Neural progenitor cell (in vitro differentiated cells): Measurements from ENCODE around the gene DOCK10. TPM values are rescaled to one million over a fixed set of nuclear protein-coding genes. Genes with fewer than 3 reads are reported as not detected.
A peak's percentile ranks its signal among the peaks of the same experiment; 100 is the strongest.

Source experiments
- DNase-seq: peaks from one replicate; pipeline ENCODE4 v3.0.0-alpha.2; 2016; ENCODE audit warnings: low spot score
- H2AFZ ChIP-seq: fragments of 200-600 bp; sonication (generic); replicated peaks from 2 replicates; pipeline ENCODE4 v1.6.1; 2016; ENCODE audit warnings: antibody characterized with exemption
- H3F3A ChIP-seq: fragments of 200-600 bp; sonication (generic); 2 replicates; pipeline ENCODE4 v1.6.1; 2016; ENCODE audit warnings: antibody characterized with exemption, low read depth
- H3K27ac ChIP-seq: fragments of 200-600 bp; sonication (generic); 2 replicates; pipeline ENCODE4 v1.5.1; 2016; ENCODE audit warnings: mild to moderate bottlenecking
- H3K27me3 ChIP-seq: fragments of 200-600 bp; sonication (generic); 2 replicates; pipeline ENCODE4 v1.6.1; 2016; ENCODE audit warnings: mild to moderate bottlenecking, moderate library complexity
- H3K36me3 ChIP-seq: fragments of 200-600 bp; sonication (generic); 2 replicates; pipeline ENCODE4 v1.5.1; 2016
- H3K4me1 ChIP-seq: fragments of 200-600 bp; sonication (generic); 2 replicates; pipeline ENCODE4 v1.6.1; 2016; ENCODE audit warnings: mixed run types
- H3K4me2 ChIP-seq: fragments of 200-600 bp; sonication (generic); 2 replicates; pipeline ENCODE4 v1.6.1; 2016
- H3K4me3 ChIP-seq: fragments of 200-600 bp; sonication (generic); 2 replicates; pipeline ENCODE4 v1.5.1; 2016
- H3K79me2 ChIP-seq: fragments of 200-600 bp; sonication (generic); 2 replicates; pipeline ENCODE4 v1.6.1; 2016; ENCODE audit warnings: low read depth
- H3K9ac ChIP-seq: fragments of 200-600 bp; sonication (generic); 2 replicates; pipeline ENCODE4 v1.6.1; 2016
- H3K9me3 ChIP-seq: fragments of 200-600 bp; sonication (generic); 2 replicates; pipeline ENCODE4 v1.5.1; 2016; ENCODE audit warnings: low read depth
- H4K20me1 ChIP-seq: fragments of 200-600 bp; sonication (generic); 2 replicates; pipeline ENCODE4 v1.6.1; 2016; ENCODE audit warnings: low read depth
- H3K27ac Mint-ChIP-seq: 3 replicates; pipeline ENCODE4 v1.8.0; 2021; ENCODE audit warnings: mixed read lengths
- H3K27me3 Mint-ChIP-seq: 2 replicates; pipeline ENCODE4 v1.8.0; 2022; ENCODE audit warnings: low read depth, mild to moderate bottlenecking, inconsistent platforms, moderate library complexity, mixed read lengths; ENCODE audit not compliant: insufficient read depth
- H3K36me3 Mint-ChIP-seq: 3 replicates; pipeline ENCODE4 v1.8.0; 2021; ENCODE audit warnings: mixed read lengths
- H3K4me1 Mint-ChIP-seq: 3 replicates; pipeline ENCODE4 v1.8.0; 2021; ENCODE audit warnings: mixed read lengths
- H3K4me3 Mint-ChIP-seq: 3 replicates; pipeline ENCODE4 v1.8.0; 2021; ENCODE audit warnings: mild to moderate bottlenecking, moderate library complexity, mixed read lengths
- H3K9me3 Mint-ChIP-seq: 3 replicates; pipeline ENCODE4 v1.8.0; 2020; ENCODE audit warnings: mixed read lengths
- EZH2 ChIP-seq: fragments of 200-600 bp; sonication (generic); IDR thresholded peaks from 2 replicates; pipeline ENCODE4 v1.6.1; 2017; ENCODE audit warnings: antibody characterized with exemption, mild to moderate bottlenecking, moderate library complexity
- EZH2phosphoT487 ChIP-seq: fragments of 200-600 bp; sonication (generic); IDR thresholded peaks from 2 replicates; pipeline ENCODE4 v1.6.1; 2017; ENCODE audit warnings: antibody characterized with exemption
- total RNA-seq: library from RNA; depleted of rRNA; stranded (reverse); fragments of >200 nt; gene quantifications from 2 replicates; pipeline ENCODE4 v1.2.3, GENCODE V29; 2015; ENCODE audit warnings: low replicate concordance
- TF ChIP-seq, protein P1 (sequence below): fragments of 200-600 bp; sonication (generic); IDR thresholded peaks from 2 replicates; pipeline ENCODE4 v1.5.1; 2017; ENCODE audit warnings: antibody characterized with exemption, mild to moderate bottlenecking

The DOCK10 gene
- total RNA-seq, 1 donor from 2014 or later: 1.1 TPM

DNA sequence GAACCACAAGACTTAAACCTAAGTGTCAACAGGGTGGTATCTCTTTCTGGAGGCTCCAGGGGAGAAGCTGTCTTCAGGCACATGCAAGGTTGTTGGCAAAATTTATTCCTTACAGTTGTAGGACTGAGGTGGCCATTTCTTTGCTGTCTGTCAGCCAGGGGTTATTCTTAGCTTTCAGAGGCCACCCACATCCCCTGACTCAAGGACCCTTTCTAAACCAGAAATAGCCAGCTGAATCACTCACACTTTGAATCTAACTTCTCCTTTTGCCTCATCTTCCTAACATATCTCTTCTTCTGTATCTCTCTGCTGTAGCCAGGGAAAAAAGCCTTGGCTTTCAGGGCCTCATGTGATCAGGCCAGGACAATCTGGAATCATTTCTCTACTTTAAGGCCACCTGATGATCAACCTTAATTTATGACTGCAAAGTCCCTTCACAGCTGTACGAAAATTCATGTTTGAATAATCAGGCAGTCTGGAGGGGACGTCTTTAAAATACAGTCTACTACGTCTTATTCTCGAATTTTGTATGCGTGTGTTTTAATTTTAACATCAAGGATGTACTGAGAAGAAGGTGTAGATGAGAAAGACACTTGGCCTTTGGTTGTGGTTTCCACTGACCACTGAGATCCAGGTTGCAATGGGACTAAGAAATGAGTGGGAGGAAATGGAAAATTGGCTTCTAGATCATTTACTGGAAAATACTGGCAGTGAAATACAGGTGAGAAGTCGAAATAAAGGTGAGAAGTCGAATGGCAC is 90.4 kb downstream of the DOCK10 start:
- Histone ChIP-seq H3K27me3 (no peaks in the 10 kb centered on the region), H3K4me1 (no peaks in the 10 kb centered on the region), H3K9me3 (no peaks in the 10 kb centered on the region), H3K9ac (no peak overlapping the region), H3K79me2 (no peaks in the 10 kb centered on the region), H3K4me2 (no peak overlapping the region), H2AFZ (peak overlapping the region; percentile 0), H3K27ac (no peak overlapping the region), H3F3A (no peaks in the 10 kb centered on the region), H3K36me3 (no peaks in the 10 kb centered on the region), H4K20me1 (no peaks in the 10 kb centered on the region), H3K4me3 (no peak overlapping the region)
- no peaks in the 10 kb centered on the region for H3K9me3 Mint-ChIP-seq
- peaks cover 8% of the 10 kb centered on the region for H3K4me1 Mint-ChIP-seq
- DNase-seq: no peak
- no peak for TF ChIP-seq EZH2
- no peak overlapping the region for H3K27ac Mint-ChIP-seq
- H3K27me3 Mint-ChIP-seq: no peaks in the 10 kb centered on the region
- H3K36me3 Mint-ChIP-seq: no peaks in the 10 kb centered on the region
- H3K4me3 Mint-ChIP-seq: no peak overlapping the region

DNA sequence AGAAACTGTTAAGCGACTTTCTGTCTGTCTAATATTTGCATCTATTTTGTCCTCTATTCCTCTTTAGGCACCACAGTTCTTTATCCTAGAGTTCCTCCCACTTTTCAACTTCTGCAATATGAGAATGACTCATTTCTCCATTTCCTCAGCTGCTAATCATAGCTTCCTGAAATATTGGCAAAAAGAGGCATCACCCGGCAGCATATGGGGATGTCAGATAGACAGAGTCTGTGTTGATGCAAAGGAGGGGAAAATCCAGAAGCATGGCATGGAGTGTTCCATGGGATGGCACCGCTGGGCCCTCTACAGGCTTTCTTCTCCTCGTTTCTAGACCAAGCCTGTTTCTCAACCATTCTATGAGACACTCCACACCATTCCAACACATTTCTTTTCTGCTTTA is 93.4 kb downstream of the DOCK10 start:
- Histone ChIP-seq H3K9ac (no peak overlapping the region), H2AFZ (no peak overlapping the region), H3K4me1 (no peaks in the 10 kb centered on the region), H3F3A (no peaks in the 10 kb centered on the region), H3K9me3 (no peaks in the 10 kb centered on the region), H3K27me3 (no peaks in the 10 kb centered on the region), H3K79me2 (no peaks in the 10 kb centered on the region), H3K4me2 (no peak overlapping the region), H3K27ac (no peak overlapping the region), H4K20me1 (no peaks in the 10 kb centered on the region), H3K4me3 (no peak overlapping the region), H3K36me3 (no peaks in the 10 kb centered on the region)
- H3K36me3 Mint-ChIP-seq: no peaks in the 10 kb centered on the region
- H3K27ac Mint-ChIP-seq: no peak overlapping the region
- H3K27me3 Mint-ChIP-seq: no peaks in the 10 kb centered on the region
- no peak overlapping the region for H3K4me3 Mint-ChIP-seq
- no peaks in the 10 kb centered on the region for H3K9me3 Mint-ChIP-seq
- no peaks in the 10 kb centered on the region for H3K4me1 Mint-ChIP-seq
- DNase-seq: no peak
- TF ChIP-seq EZH2phosphoT487 (no peak), EZH2 (no peak)
- TF ChIP-seq, protein P1, sequence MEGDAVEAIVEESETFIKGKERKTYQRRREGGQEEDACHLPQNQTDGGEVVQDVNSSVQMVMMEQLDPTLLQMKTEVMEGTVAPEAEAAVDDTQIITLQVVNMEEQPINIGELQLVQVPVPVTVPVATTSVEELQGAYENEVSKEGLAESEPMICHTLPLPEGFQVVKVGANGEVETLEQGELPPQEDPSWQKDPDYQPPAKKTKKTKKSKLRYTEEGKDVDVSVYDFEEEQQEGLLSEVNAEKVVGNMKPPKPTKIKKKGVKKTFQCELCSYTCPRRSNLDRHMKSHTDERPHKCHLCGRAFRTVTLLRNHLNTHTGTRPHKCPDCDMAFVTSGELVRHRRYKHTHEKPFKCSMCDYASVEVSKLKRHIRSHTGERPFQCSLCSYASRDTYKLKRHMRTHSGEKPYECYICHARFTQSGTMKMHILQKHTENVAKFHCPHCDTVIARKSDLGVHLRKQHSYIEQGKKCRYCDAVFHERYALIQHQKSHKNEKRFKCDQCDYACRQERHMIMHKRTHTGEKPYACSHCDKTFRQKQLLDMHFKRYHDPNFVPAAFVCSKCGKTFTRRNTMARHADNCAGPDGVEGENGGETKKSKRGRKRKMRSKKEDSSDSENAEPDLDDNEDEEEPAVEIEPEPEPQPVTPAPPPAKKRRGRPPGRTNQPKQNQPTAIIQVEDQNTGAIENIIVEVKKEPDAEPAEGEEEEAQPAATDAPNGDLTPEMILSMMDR: no peak

DNA sequence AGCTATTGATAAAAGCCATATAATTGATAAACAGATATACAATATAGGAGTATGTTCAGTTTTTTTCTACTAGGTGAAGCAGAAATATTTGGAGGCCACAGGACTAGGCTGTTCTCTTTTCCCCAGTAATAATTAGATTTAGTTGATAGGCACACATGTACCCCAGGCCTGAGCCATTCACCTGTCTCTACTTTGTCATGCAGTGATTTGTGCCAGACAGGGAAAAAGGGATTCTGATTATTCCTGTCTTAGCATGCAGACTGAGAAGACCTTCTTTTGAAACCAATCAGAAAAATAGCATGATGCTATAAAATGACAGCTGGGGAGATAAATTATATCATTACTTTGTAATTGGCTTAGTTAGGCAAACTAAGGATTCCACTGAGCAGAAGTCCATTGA is 94.3 kb downstream of the DOCK10 start:
- no peaks in the 10 kb centered on the region for H3K27me3 Mint-ChIP-seq
- H3K4me3 ChIP-seq: no peak overlapping the region
- DNase-seq: no peak
- H3K4me3 Mint-ChIP-seq: no peak overlapping the region
- TF ChIP-seq EZH2phosphoT487 (no peak), EZH2 (no peak)
- TF ChIP-seq, protein P1: no peak
- no peak overlapping the region for H3K27ac ChIP-seq
- H3K4me1 Mint-ChIP-seq: no peaks in the 10 kb centered on the region
- no peak overlapping the region for H3K9ac ChIP-seq
- no peaks in the 10 kb centered on the region for H3K9me3 Mint-ChIP-seq
- H4K20me1 ChIP-seq: no peaks in the 10 kb centered on the region
- H3K4me2 ChIP-seq: no peak overlapping the region
- H3K27ac Mint-ChIP-seq: no peak overlapping the region
- H3K36me3 Mint-ChIP-seq: no peaks in the 10 kb centered on the region
- H3K79me2 ChIP-seq: no peaks in the 10 kb centered on the region
- H3K36me3 ChIP-seq: no peaks in the 10 kb centered on the region
- no peaks in the 10 kb centered on the region for H3F3A ChIP-seq
- no peak overlapping the region for H2AFZ ChIP-seq
- H3K9me3 ChIP-seq: no peaks in the 10 kb centered on the region
- no peaks in the 10 kb centered on the region for H3K27me3 ChIP-seq
- no peaks in the 10 kb centered on the region for H3K4me1 ChIP-seq

DNA sequence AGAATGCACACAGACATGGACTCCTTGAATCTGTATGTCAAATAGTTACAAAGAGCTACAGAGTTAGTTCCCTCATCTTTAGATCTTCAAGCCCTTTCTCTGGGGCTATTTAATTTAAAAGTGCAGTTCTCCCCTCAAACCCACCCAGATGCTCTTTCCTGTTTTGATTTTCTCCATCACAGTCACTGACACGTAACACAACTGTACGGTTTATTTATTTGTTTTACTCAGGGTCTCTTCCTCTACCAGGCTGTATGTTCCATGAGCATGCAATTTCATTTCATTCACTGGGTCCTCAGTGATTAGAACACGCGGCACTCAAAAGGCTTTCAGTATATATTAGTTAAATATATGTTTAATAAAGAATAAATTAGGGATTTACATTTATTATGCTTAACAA is 94.7 kb downstream of the DOCK10 start:
- Mint-ChIP-seq H3K4me3 (no peak overlapping the region), H3K36me3 (no peaks in the 10 kb centered on the region), H3K4me1 (no peaks in the 10 kb centered on the region), H3K9me3 (no peaks in the 10 kb centered on the region), H3K27me3 (no peaks in the 10 kb centered on the region), H3K27ac (no peak overlapping the region)
- H3K4me1 ChIP-seq: peaks cover 4% of the 10 kb centered on the region
- H3K4me3 ChIP-seq: no peak overlapping the region
- no peaks in the 10 kb centered on the region for H3K9me3 ChIP-seq
- H2AFZ ChIP-seq: no peak overlapping the region
- H3K79me2 ChIP-seq: no peaks in the 10 kb centered on the region
- H3K27ac ChIP-seq: no peak overlapping the region
- no peak overlapping the region for H3K9ac ChIP-seq
- no peaks in the 10 kb centered on the region for H3F3A ChIP-seq
- DNase-seq: no peak
- H3K36me3 ChIP-seq: no peaks in the 10 kb centered on the region
- TF ChIP-seq EZH2phosphoT487 (no peak), EZH2 (no peak)
- TF ChIP-seq, protein P1: no peak
- no peaks in the 10 kb centered on the region for H4K20me1 ChIP-seq
- no peak overlapping the region for H3K4me2 ChIP-seq
- H3K27me3 ChIP-seq: no peaks in the 10 kb centered on the region
